Caco-2 (cell line): ENCODE measurements around the gene RAB23. TPM values are rescaled to one million over a fixed set of nuclear protein-coding genes. Genes with fewer than 3 reads are reported as not detected.

Source experiments
- BruUV-seq: library from RNA; stranded (reverse); fragments of 400-500 nt; replicated peaks from 2 replicates; lab custom pipeline; 2021; lab: Mats Ljungman, UMichigan
- CTCF ChIA-PET: fragments of 300-600 bp; sonication (Branson Sonifier 250); formaldehyde crosslinking; loops from one replicate; lab custom pipeline; 2022; ENCODE audit warnings: antibody characterized with exemption; lab: Charles Lee
- POLR2A ChIA-PET: fragments of 300-600 bp; sonication (Branson Sonifier 250); formaldehyde crosslinking; loops from one replicate; lab custom pipeline; 2022; ENCODE audit warnings: antibody characterized with exemption; lab: Charles Lee
- DNase-seq, 2 experiments: peaks; one replicate each; pipeline versions ENCODE4 v3.0.0 to v3.0.0-alpha.2; 2020 to 2022
- H3K27me3 ChIP-seq: replicated peaks from 2 replicates; pipeline ENCODE4 v1.6.0; 2011; ENCODE audit warnings: low read length; ENCODE audit not compliant: control insufficient read depth, insufficient read depth
- H3K36me3 ChIP-seq: 2 replicates; pipeline ENCODE4 v1.5.1; 2011; ENCODE audit warnings: low read length; ENCODE audit not compliant: control insufficient read depth, insufficient read depth
- H3K4me1 ChIP-seq: fragments of 250-450 bp; sonication (Bioruptor Pico); 2 replicates; pipeline ENCODE4 v1.5.1; 2020; ENCODE audit warnings: mild to moderate bottlenecking
- H3K4me3 ChIP-seq: 2 replicates; pipeline ENCODE4 v1.5.1; 2011; ENCODE audit warnings: low read depth, mild to moderate bottlenecking, control low read depth, low read length
- H3K9me3 ChIP-seq: fragments of 250-450 bp; sonication (Bioruptor Pico); 2 replicates; pipeline ENCODE4 v1.5.1; 2020; ENCODE audit warnings: mild to moderate bottlenecking, moderate library complexity
- H3K27ac Mint-ChIP-seq: one replicate; pipeline ENCODE4 v1.8.0; 2022; ENCODE audit warnings: mixed read lengths; ENCODE audit not compliant: unreplicated experiment
- H3K27me3 Mint-ChIP-seq: one replicate; pipeline ENCODE4 v1.8.0; 2022; ENCODE audit warnings: mixed read lengths; ENCODE audit not compliant: insufficient read depth, unreplicated experiment
- H3K36me3 Mint-ChIP-seq: one replicate; pipeline ENCODE4 v1.8.0; 2022; ENCODE audit warnings: mild to moderate bottlenecking, mixed read lengths; ENCODE audit not compliant: insufficient read depth, unreplicated experiment
- H3K4me1 Mint-ChIP-seq: one replicate; pipeline ENCODE4 v1.8.0; 2022; ENCODE audit warnings: low read depth, mixed read lengths; ENCODE audit not compliant: unreplicated experiment
- H3K4me3 Mint-ChIP-seq: one replicate; pipeline ENCODE4 v1.8.0; 2022; ENCODE audit warnings: mild to moderate bottlenecking, moderate library complexity, mixed read lengths; ENCODE audit not compliant: unreplicated experiment
- H3K9me3 Mint-ChIP-seq: one replicate; pipeline ENCODE4 v1.8.0; 2022; ENCODE audit warnings: mixed read lengths; ENCODE audit not compliant: unreplicated experiment
- CTCF ChIP-seq, 2 experiments: fragments of 200-600 bp in 1 of 2; IDR thresholded peaks; 1 replicate in 1 of 2; 2 replicates in 1 of 2; pipeline versions ENCODE4 v1.5.1 to v1.8.0; 2011 to 2022; ENCODE audit warnings: antibody characterized with exemption in 1 of 2, control low read depth in 1 of 2, inconsistent platforms in 1 of 2, low read depth in 1 of 2, low read length in 1 of 2, mild to moderate bottlenecking in 1 of 2, moderate library complexity in 1 of 2; ENCODE audit not compliant: insufficient read depth in 1 of 2, severe bottlenecking in 1 of 2, unreplicated experiment in 1 of 2
- intact Hi-C: fragments of 100-400 bp; cut with micrococcal nuclease; formaldehyde crosslinking; loops from one replicate; pipeline ENCODE4 v1.10.0; 2022; ENCODE audit not compliant: unreplicated experiment
- total RNA-seq: library from RNA; stranded (reverse); gene quantifications from 2 replicates; pipeline ENCODE4 v1.2.3, GENCODE V29; 2022

Gene RAB23
- total RNA-seq, 1 experiment from 2014 or later, result 13.7 TPM

DNA sequence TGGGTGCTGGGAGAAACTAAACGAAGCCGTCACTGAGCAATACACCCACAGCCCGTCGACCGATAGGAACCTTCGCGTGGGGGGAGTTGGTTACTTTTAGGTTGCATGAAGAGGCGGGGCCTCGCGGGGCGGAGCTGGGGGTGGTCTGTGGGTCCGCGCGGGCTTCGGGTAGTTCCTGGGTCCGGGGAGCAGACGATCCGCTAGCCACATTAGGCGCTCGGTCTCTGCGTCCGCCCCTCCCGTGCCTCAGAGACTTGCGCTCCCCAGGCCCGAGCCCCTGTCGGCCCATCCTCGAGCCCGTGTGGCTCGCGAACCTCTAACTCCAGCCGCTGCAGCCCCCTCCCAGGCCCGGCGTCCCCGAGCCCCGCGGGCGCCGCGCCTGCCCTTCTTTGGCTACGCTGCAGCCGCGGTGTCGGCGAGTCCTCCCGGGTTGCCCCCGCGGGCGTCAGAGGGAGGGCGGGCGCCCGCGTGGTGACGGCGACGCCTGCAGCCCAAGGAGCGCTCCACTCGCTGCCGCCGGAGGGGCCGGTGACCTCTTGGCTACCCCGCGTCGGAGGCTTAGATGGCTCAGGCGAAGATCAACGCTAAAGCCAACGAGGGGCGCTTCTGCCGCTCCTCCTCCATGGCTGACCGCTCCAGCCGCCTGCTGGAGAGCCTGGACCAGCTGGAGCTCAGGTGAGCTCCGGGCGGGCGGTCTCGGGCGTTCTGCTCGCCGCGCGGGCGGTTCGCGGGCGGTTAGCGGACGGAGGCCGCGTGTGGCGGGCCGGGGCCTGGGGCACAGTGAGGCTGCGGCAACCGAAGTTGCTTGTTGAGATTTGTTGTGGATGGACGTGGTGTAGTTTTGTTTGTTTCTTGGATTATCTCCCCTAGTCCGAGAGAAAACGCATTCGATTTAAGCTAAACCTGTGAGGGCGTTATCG, 49.7 kb downstream of the RAB23 start, which contains the start of gene BAG2:
BAG2 (plus strand) TSS at position 191 of the 920 bp plus-strand sequence; CDS start at position 563, 372 bp downstream.
- H3K4me3 ChIP-seq, result peak within 1 kb of the TSS; percentile 57
- no peaks in the 10 kb centered on the region for H3K27me3 ChIP-seq
- peaks cover 6% of the 10 kb centered on the region; the same call in 1 of the 2 replicates for H3K4me1 ChIP-seq
- H3K9me3 ChIP-seq, result no peaks in the 10 kb centered on the region
- TF ChIP-seq CTCF (IDR thresholded peaks at IDR 0.05; ENCODE audit: insufficient read depth in 1 of 2, low read depth in 1 of 2, low read length in 1 of 2, severe bottlenecking in 1 of 2, unreplicated experiment in 1 of 2), result peak in 1 of 2 experiments; percentile 26
- no peaks in the 10 kb centered on the region for H3K27me3 Mint-ChIP-seq
- no peaks in the 10 kb centered on the region for H3K9me3 Mint-ChIP-seq
- CTCF ChIA-PET, result interaction anchor here (0.7 to 1.4 kb wide), 3 partner anchors 17 to 177 kb away, joined by 3 to 4 read pairs (median 3); partner anchors contain the start of gene RAB23
- peak; percentile 92 to 93 for DNase-seq
- POLR2A ChIA-PET, result interaction anchor here (1.0 to 1.4 kb wide), 2 partner anchors 50 to 83 kb away, joined by 3 to 5 read pairs; partner anchors contain the start of gene RAB23
- intact Hi-C loops, result loop anchor here (2.0 to 10.0 kb wide), 8 partner anchors 32 to 270 kb away; partner anchors contain the start of genes BEND6, KIAA1586 and PRIM2
- BruUV-seq, result no TSS peak
- peak within 1 kb of the TSS; percentile 93 for H3K27ac Mint-ChIP-seq
- H3K36me3 Mint-ChIP-seq, result peaks cover 32% of the 10 kb centered on the region
- peak within 1 kb of the TSS; percentile 95 for H3K4me3 Mint-ChIP-seq
- H3K4me1 Mint-ChIP-seq, result peaks cover 21% of the 10 kb centered on the region
- no peaks in the 10 kb centered on the region for H3K36me3 ChIP-seq

DNA sequence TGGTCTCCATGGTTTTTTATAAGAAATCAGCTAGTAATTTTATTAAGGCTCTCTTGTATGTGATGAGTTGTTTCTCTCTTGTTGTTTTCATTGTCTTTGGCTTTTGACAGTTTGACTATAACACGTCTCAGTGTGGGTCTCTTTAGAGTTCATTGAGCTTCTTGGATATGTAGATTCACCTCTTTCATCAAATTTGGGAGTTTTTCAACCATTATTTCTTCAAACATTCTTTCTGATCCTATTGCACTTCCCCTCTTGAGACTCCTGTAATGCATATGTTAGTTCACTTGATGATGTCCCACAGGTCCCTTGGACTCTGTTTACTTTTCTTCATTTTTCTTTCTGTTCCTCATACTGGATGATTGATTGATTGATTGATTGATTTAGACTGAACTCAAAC, 57.0 kb downstream of the RAB23 start:
- no peak for DNase-seq
- ChIA-PET CTCF (no interaction called here), POLR2A (no interaction called here)
- no peaks in the 10 kb centered on the region for H3K27me3 Mint-ChIP-seq
- TF ChIP-seq CTCF (IDR thresholded peaks at IDR 0.05; ENCODE audit: insufficient read depth in 1 of 2, low read depth in 1 of 2, low read length in 1 of 2, severe bottlenecking in 1 of 2, unreplicated experiment in 1 of 2), result no peak
- Histone ChIP-seq H3K27me3 (no peaks in the 10 kb centered on the region), H3K9me3 (no peaks in the 10 kb centered on the region), H3K36me3 (no peaks in the 10 kb centered on the region), H3K4me3 (no peak overlapping the region), H3K4me1 (no peaks in the 10 kb centered on the region)
- H3K4me3 Mint-ChIP-seq, result no peak overlapping the region
- intact Hi-C loops, result no loop called here
- no peak overlapping the region for H3K27ac Mint-ChIP-seq
- H3K9me3 Mint-ChIP-seq, result no peaks in the 10 kb centered on the region
- peaks cover 1% of the 10 kb centered on the region for H3K4me1 Mint-ChIP-seq
- peaks cover 14% of the 10 kb centered on the region for H3K36me3 Mint-ChIP-seq
- BruUV-seq, result no TSS peak

DNA sequence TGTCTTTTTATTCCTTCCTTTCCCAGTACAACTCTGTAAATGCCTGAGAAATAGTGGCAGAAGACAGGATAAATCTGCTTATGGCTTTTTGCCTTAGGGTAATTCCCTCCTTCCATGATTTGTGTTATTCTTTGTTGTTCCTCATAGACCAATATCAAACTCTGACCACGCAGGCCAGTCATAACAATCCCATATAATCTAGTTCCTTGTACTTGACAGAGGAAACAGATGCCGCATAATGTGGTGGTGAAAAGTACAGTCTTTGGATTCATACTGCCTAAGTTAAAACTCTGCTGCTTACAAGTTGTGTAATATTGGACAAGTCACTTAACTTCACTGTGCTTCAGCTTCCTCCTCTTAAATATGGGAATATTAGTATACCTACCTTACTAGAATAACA, 58.2 kb downstream of the RAB23 start:
- CTCF ChIA-PET, result no interaction called here
- Mint-ChIP-seq H3K27me3 (no peaks in the 10 kb centered on the region), H3K4me3 (no peak overlapping the region), H3K36me3 (peaks cover 14% of the 10 kb centered on the region), H3K9me3 (no peaks in the 10 kb centered on the region), H3K27ac (no peak overlapping the region), H3K4me1 (no peaks in the 10 kb centered on the region)
- DNase-seq, result no peak
- Histone ChIP-seq H3K4me3 (no peak overlapping the region), H3K27me3 (no peaks in the 10 kb centered on the region), H3K36me3 (no peaks in the 10 kb centered on the region), H3K9me3 (no peaks in the 10 kb centered on the region), H3K4me1 (no peaks in the 10 kb centered on the region)
- no peak for TF ChIP-seq CTCF (IDR thresholded peaks at IDR 0.05; ENCODE audit: insufficient read depth in 1 of 2, low read depth in 1 of 2, low read length in 1 of 2, severe bottlenecking in 1 of 2, unreplicated experiment in 1 of 2)
- POLR2A ChIA-PET, result no interaction called here
- intact Hi-C loops, result no loop called here
- no TSS peak for BruUV-seq
